CD8-positive, alpha-beta memory T cell (primary cell): ENCODE data around the gene PERCC1. TPM values are rescaled to one million over a fixed set of nuclear protein-coding genes. Genes with fewer than 3 reads are reported as not detected.
A peak's percentile ranks its signal among the peaks of the same experiment; 100 is the strongest.

Source experiments
- CTCF ChIA-PET: fragments of 350-600 bp; sonication (Branson Sonifier 250); formaldehyde crosslinking; loops from one replicate; lab custom pipeline; 2021; ENCODE audit warnings: antibody characterized with exemption; lab: Charles Lee
- POLR2A ChIA-PET: fragments of 350-600 bp; sonication (Branson Sonifier 250); formaldehyde crosslinking; loops from one replicate; lab custom pipeline; 2021; ENCODE audit warnings: antibody characterized with exemption; lab: Charles Lee
- DNase-seq, 5 donors: peaks; one replicate each; pipeline versions ENCODE4 v3.0.0 to v3.0.0-alpha.2; 2020 to 2022; ENCODE audit warnings: mixed read lengths in 1 of 5
- H3K27ac ChIP-seq: one replicate; pipeline ENCODE4 v1.7.0; 2013; ENCODE audit warnings: low read depth, mild to moderate bottlenecking, low read length, moderate library complexity
- H3K27me3 ChIP-seq: 2 replicates; pipeline ENCODE4 v1.7.0; 2013; ENCODE audit warnings: low read length, mild to moderate bottlenecking; ENCODE audit not compliant: insufficient read depth, poor library complexity, severe bottlenecking
- H3K36me3 ChIP-seq: 2 replicates; pipeline ENCODE4 v1.7.0; 2013; ENCODE audit warnings: mild to moderate bottlenecking, low read length, moderate library complexity; ENCODE audit not compliant: insufficient read depth
- H3K4me1 ChIP-seq: 2 replicates; pipeline ENCODE4 v1.7.0; 2013; ENCODE audit warnings: mild to moderate bottlenecking, low read length, moderate library complexity; ENCODE audit not compliant: insufficient read depth
- H3K4me3 ChIP-seq: 2 replicates; pipeline ENCODE4 v1.7.0; 2013; ENCODE audit warnings: mild to moderate bottlenecking, low read length
- H3K9me3 ChIP-seq: 2 replicates; pipeline ENCODE4 v1.7.0; 2013; ENCODE audit warnings: mild to moderate bottlenecking, low read length
- H3K27ac Mint-ChIP-seq, 8 donors: one replicate each; pipeline ENCODE4 v1.8.0; 2020 to 2021; ENCODE audit warnings: mixed read lengths in 8 of 8, mild to moderate bottlenecking in 6 of 8, inconsistent platforms in 3 of 8, moderate library complexity in 3 of 8
- H3K27me3 Mint-ChIP-seq, 2 donors: one replicate each; pipeline ENCODE4 v1.8.0; 2020 to 2021; ENCODE audit warnings: mixed read lengths in 2 of 2, mild to moderate bottlenecking in 1 of 2, moderate library complexity in 1 of 2
- H3K36me3 Mint-ChIP-seq, 3 donors: one replicate each; pipeline ENCODE4 v1.8.0; 2020 to 2021; ENCODE audit warnings: mixed read lengths in 3 of 3, inconsistent platforms in 1 of 3, mild to moderate bottlenecking in 1 of 3
- H3K4me1 Mint-ChIP-seq, 3 donors: one replicate each; pipeline ENCODE4 v1.8.0; 2020 to 2021; ENCODE audit warnings: mixed read lengths in 3 of 3, inconsistent platforms in 1 of 3, mild to moderate bottlenecking in 1 of 3
- H3K4me3 Mint-ChIP-seq, 7 donors: one replicate each; pipeline ENCODE4 v1.8.0; 2020 to 2021; ENCODE audit warnings: mixed read lengths in 7 of 7, mild to moderate bottlenecking in 6 of 7, moderate library complexity in 4 of 7, inconsistent platforms in 2 of 7
- H3K9me3 Mint-ChIP-seq, 5 donors: one replicate each; pipeline ENCODE4 v1.8.0; 2020 to 2022; ENCODE audit warnings: mixed read lengths in 5 of 5, mild to moderate bottlenecking in 3 of 5, moderate library complexity in 2 of 5, inconsistent platforms in 1 of 5
- polyA plus RNA-seq: library from polyadenylated mRNA; unstranded; fragments of 300-500 nt; fragmentation: Illumina TruSeq; gene quantifications from one replicate; pipeline ENCODE4 v1.2.3, GENCODE V29; 2021
- total RNA-seq, 2 experiments: library from RNA; stranded (reverse); gene quantifications; one replicate each; pipeline ENCODE4 v1.2.3, GENCODE V29; 2021

PERCC1 gene
- total and polyA plus RNA-seq, 3 experiments from 2014 or later, result 0.33 to 0.48 TPM; not detected in 1

DNA sequence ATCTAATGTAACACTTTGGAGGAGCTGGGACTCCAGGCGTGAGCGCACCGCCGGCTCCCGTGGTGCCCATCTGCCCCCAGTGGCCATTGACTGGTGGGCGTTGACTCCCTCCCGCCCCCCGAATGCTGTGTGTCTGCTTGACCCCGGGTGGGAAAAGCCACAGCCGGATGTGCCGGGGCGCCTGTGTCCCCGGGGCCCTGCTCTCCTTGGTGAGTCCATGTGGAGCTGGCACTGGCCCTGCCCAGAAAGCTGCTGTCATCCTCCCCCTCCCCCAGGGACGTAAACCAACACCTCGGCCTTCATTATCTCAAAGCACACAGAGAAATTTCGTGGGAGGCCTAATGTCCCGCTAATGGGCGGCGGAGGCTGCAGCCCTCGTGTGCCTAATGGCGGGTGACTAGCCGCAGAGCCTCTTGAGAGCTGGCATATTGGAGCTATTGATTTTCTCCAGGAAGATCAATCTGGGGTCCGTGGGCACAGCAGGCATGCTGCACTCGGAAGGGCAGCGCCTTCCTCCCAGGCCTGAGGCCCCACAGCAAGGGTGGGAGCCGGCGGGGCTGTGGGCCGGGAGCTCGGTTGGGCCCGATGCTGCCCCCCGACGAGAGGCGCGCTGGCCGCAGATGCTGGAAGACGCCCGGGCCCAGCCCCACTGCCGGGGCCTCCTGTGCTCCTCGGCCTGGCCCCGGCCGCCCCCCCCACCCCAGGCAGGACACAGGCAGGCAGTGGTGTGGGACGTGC lies 4.0 kb upstream of the PERCC1 start:
- Mint-ChIP-seq H3K27ac (peak overlapping the region in 1 of 8 donors; percentile 8), H3K4me3 (no peak overlapping the region), H3K36me3 (no peaks in the 10 kb centered on the region), H3K27me3 (no peaks in the 10 kb centered on the region), H3K9me3 (no peaks in the 10 kb centered on the region), H3K4me1 (peaks cover 0 to 5% (median 0%) of the 10 kb centered on the region in 3 donors)
- H3K4me1 ChIP-seq, result no peaks in the 10 kb centered on the region
- H3K4me3 ChIP-seq, result no peak overlapping the region
- H3K27me3 ChIP-seq, result no peaks in the 10 kb centered on the region
- ChIA-PET POLR2A (interaction anchor here (0.5 kb wide), 1 partner anchor 412 kb away, joined by 3 read pairs; no protein-coding TSS in a partner anchor), CTCF (no interaction called here)
- DNase-seq, result no peak
- no peaks in the 10 kb centered on the region for H3K36me3 ChIP-seq
- no peaks in the 10 kb centered on the region for H3K9me3 ChIP-seq
- no peak overlapping the region for H3K27ac ChIP-seq

GRCh38 chr16:1427473-1428461 lies 3.1 kb upstream of the PERCC1 start:
- Histone ChIP-seq H3K27me3 (no peaks in the 10 kb centered on the region), H3K9me3 (no peaks in the 10 kb centered on the region), H3K36me3 (no peaks in the 10 kb centered on the region), H3K4me3 (no peak overlapping the region), H3K27ac (no peak overlapping the region), H3K4me1 (no peaks in the 10 kb centered on the region)
- Mint-ChIP-seq H3K4me1 (peaks cover 0 to 5% (median 0%) of the 10 kb centered on the region in 3 donors), H3K36me3 (no peaks in the 10 kb centered on the region), H3K9me3 (no peaks in the 10 kb centered on the region), H3K27me3 (no peaks in the 10 kb centered on the region), H3K27ac (peak overlapping the region in 1 of 8 donors; percentile 14), H3K4me3 (no peak overlapping the region)
- no peak for DNase-seq
- ChIA-PET CTCF (interaction anchor here (1.1 kb wide), 1 partner anchor 278 kb away, joined by 3 read pairs; no protein-coding TSS in a partner anchor), POLR2A (no interaction called here)

DNA sequence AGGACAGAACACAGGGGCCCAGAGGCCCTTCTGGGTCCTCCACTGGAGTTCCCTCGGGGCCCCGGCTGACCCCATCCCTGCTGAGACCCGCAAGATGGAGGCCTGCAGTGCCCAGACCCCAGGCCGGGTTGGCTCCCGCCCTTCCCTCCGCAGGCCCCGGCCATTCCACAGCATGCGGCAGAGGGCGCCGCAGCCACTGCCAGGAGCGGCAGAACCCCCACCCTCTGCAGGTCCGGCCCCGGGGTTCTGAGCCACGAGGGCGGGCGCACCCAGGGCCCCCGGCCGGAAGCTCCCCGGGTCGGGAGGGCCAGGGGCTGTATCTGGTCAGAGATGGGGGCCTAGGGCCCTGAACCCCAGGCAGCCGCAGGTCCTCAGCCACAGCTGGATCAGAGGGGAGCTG lies 2.4 kb upstream of the PERCC1 start:
- Mint-ChIP-seq H3K9me3 (no peaks in the 10 kb centered on the region), H3K4me1 (peaks cover 0 to 5% (median 0%) of the 10 kb centered on the region in 3 donors), H3K36me3 (no peaks in the 10 kb centered on the region), H3K4me3 (no peak overlapping the region), H3K27ac (no peak overlapping the region), H3K27me3 (no peaks in the 10 kb centered on the region)
- H3K36me3 ChIP-seq, result no peaks in the 10 kb centered on the region
- H3K4me1 ChIP-seq, result no peaks in the 10 kb centered on the region
- H3K9me3 ChIP-seq, result no peaks in the 10 kb centered on the region
- CTCF ChIA-PET, result interaction anchor here (1.1 kb wide), 1 partner anchor 277 kb away, joined by 3 read pairs; no protein-coding TSS in a partner anchor
- POLR2A ChIA-PET, result no interaction called here
- no peak overlapping the region for H3K27ac ChIP-seq
- DNase-seq, result peak in 2 of 5 donors; percentile 25 to 33
- H3K4me3 ChIP-seq, result no peak overlapping the region
- no peaks in the 10 kb centered on the region for H3K27me3 ChIP-seq

GRCh38 chr16:1429012-1429411 lies 1.9 kb upstream of the PERCC1 start:
- ChIA-PET CTCF (interaction anchor here (0.9 kb wide), 1 partner anchor 8 kb away, joined by 3 read pairs; the partner anchor contains the start of gene UQCC4), POLR2A (interaction anchor here (0.6 kb wide), 1 partner anchor 150 kb away, joined by 3 read pairs; no protein-coding TSS in a partner anchor)
- Mint-ChIP-seq H3K4me1 (peaks cover 0 to 5% (median 0%) of the 10 kb centered on the region in 3 donors), H3K36me3 (no peaks in the 10 kb centered on the region), H3K9me3 (no peaks in the 10 kb centered on the region), H3K27me3 (no peaks in the 10 kb centered on the region), H3K4me3 (no peak overlapping the region), H3K27ac (peak overlapping the region in 1 of 8 donors; percentile 74)
- no peaks in the 10 kb centered on the region for H3K4me1 ChIP-seq
- no peaks in the 10 kb centered on the region for H3K9me3 ChIP-seq
- no peaks in the 10 kb centered on the region for H3K27me3 ChIP-seq
- no peak for DNase-seq
- no peaks in the 10 kb centered on the region for H3K36me3 ChIP-seq
- no peak overlapping the region for H3K27ac ChIP-seq
- H3K4me3 ChIP-seq, result no peak overlapping the region

DNA sequence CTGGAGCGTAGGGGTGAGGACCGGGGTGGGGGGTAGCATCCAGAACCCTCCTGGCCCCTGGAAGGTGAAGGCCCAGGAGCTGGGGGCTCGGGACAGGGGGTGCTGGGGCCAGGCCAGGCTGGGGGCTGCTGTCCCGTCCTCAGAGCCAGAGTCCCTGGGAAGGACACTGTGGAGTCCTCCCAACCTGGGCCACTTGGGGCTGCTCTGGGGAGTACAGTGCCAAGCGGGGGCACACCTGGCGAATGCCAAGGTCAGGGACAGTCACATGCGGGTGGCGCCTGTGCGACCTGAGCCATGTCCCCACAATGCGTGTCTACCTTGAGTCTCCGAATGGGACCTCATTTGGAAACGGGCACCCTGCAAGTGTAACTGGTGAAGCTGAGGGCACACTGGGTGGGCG lies 1.2 kb upstream of the PERCC1 start:
- Mint-ChIP-seq H3K9me3 (no peaks in the 10 kb centered on the region), H3K4me1 (peaks cover 0 to 5% (median 0%) of the 10 kb centered on the region in 3 donors), H3K27me3 (no peaks in the 10 kb centered on the region), H3K4me3 (peak overlapping the region in 1 of 7 donors; percentile 66), H3K27ac (no peak overlapping the region), H3K36me3 (no peaks in the 10 kb centered on the region)
- DNase-seq, result no peak
- Histone ChIP-seq H3K4me1 (no peaks in the 10 kb centered on the region), H3K27ac (no peak overlapping the region), H3K9me3 (no peaks in the 10 kb centered on the region), H3K27me3 (no peaks in the 10 kb centered on the region), H3K4me3 (no peak overlapping the region), H3K36me3 (no peaks in the 10 kb centered on the region)
- CTCF ChIA-PET, result interaction anchor here (0.9 kb wide), 1 partner anchor 9 kb away, joined by 3 read pairs; the partner anchor contains the start of gene UQCC4
- POLR2A ChIA-PET, result interaction anchor here (0.6 kb wide), 2 partner anchors 151 to 790 kb away, joined by 3 to 9 read pairs; no protein-coding TSS in a partner anchor

GRCh38 chr16:1430214-1430758 lies 592 bp upstream of the PERCC1 start:
- Histone ChIP-seq H3K27ac (no peak overlapping the region), H3K4me3 (no peak overlapping the region), H3K36me3 (no peaks in the 10 kb centered on the region), H3K9me3 (no peaks in the 10 kb centered on the region), H3K27me3 (no peaks in the 10 kb centered on the region), H3K4me1 (no peaks in the 10 kb centered on the region)
- ChIA-PET POLR2A (no interaction called here), CTCF (no interaction called here)
- Mint-ChIP-seq H3K4me1 (peaks cover 0 to 5% (median 0%) of the 10 kb centered on the region in 3 donors), H3K36me3 (no peaks in the 10 kb centered on the region), H3K27ac (peak overlapping the region in 1 of 8 donors; percentile 76), H3K27me3 (no peaks in the 10 kb centered on the region), H3K4me3 (no peak overlapping the region), H3K9me3 (no peaks in the 10 kb centered on the region)
- DNase-seq, result no peak

- H3K27ac Mint-ChIP-seq, result peak overlapping the region in 3 of 8 donors; percentile 38 to 53 (median 47)
- H3K4me1 Mint-ChIP-seq, result peaks cover 0 to 5% (median 0%) of the 10 kb centered on the region in 3 donors
- no peaks in the 10 kb centered on the region for H3K36me3 Mint-ChIP-seq
- no peaks in the 10 kb centered on the region for H3K36me3 ChIP-seq
- H3K4me3 ChIP-seq, result no peak overlapping the region
- DNase-seq, result no peak
- H3K27ac ChIP-seq, result no peak overlapping the region
- ChIA-PET POLR2A (interaction anchor here (1.0 kb wide), 2 partner anchors 11 to 274 kb away, joined by 4 to 6 read pairs; partner anchors contain the start of genes MAPK8IP3 and UQCC4), CTCF (no interaction called here)
- no peaks in the 10 kb centered on the region for H3K9me3 Mint-ChIP-seq
- no peaks in the 10 kb centered on the region for H3K4me1 ChIP-seq
- H3K27me3 ChIP-seq, result no peaks in the 10 kb centered on the region
- no peaks in the 10 kb centered on the region for H3K9me3 ChIP-seq
- H3K4me3 Mint-ChIP-seq, result peak overlapping the region in 4 of 7 donors; percentile 41 to 80 (median 55)
- H3K27me3 Mint-ChIP-seq, result no peaks in the 10 kb centered on the region
Measured at GRCh38 chr16:1431497-1432270, 806 bp downstream of the PERCC1 start.
